Measurements from ENCODE around the gene SEMA5A.
"Not testable (repeated sequence)": the region's sequence is repeated elsewhere in the genome, so short reads cannot be mapped to it uniquely, and the experiment has no call there.

Gene SEMA5A

GRCh38 chr5:9365512-9365911, 180.4 kb downstream of the SEMA5A start:
- no CpG with 5 or more reads among the region's 1 CpG for WGBS (ENCODE audit: insufficient coverage, insufficient read length)
- no peak overlapping the region for H3K4me3 ChIP-seq (ENCODE audit: low read length)
- H3K4me1 ChIP-seq (ENCODE audit: control insufficient read depth, insufficient read depth, low read length), result no peaks in the 10 kb centered on the region
- H3K27me3 ChIP-seq (ENCODE audit: control insufficient read depth, insufficient read depth, low read length), result no peaks in the 10 kb centered on the region
- no peaks in the 10 kb centered on the region for H3K9me3 ChIP-seq (ENCODE audit: control insufficient read depth, insufficient read depth, low read length)
- no peaks in the 10 kb centered on the region for H3K36me3 ChIP-seq (ENCODE audit: control insufficient read depth, insufficient read depth, low read length)
- DNase-seq (ENCODE audit: low read depth, low spot score), result no peak
- H3K27ac ChIP-seq (ENCODE audit: low read length), result no peak overlapping the region

DNA sequence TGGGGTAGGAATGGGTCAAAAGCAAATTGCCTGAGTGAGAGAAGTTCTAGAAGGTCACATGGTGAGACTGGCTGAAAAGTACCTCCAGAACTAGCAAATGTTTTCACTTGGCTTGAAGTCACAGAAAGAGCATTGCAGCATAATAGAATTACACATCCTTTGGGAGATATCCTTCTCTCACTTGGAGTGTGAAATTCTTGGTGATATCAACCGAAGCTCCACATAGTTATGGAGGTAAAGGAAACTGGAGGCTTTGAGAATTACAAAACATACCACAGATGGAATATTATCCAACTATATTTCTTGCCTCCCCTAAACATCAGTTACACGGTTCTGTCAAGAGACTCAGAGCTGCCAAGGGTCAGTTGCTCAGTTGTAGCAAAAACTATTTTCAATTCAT, 182.4 kb downstream of the SEMA5A start:
- WGBS (ENCODE audit: insufficient coverage, insufficient read length), result no CpG with 5 or more reads among the region's 2 CpGs
- H3K9me3 ChIP-seq (ENCODE audit: control insufficient read depth, insufficient read depth, low read length), result no peaks in the 10 kb centered on the region
- H3K27ac ChIP-seq (ENCODE audit: low read length), result no peak overlapping the region
- no peaks in the 10 kb centered on the region for H3K27me3 ChIP-seq (ENCODE audit: control insufficient read depth, insufficient read depth, low read length)
- no peaks in the 10 kb centered on the region for H3K36me3 ChIP-seq (ENCODE audit: control insufficient read depth, insufficient read depth, low read length)
- no peak for DNase-seq (ENCODE audit: low read depth, low spot score)
- H3K4me3 ChIP-seq (ENCODE audit: low read length), result no peak overlapping the region
- peaks cover 2% of the 10 kb centered on the region; the same call in 1 of the 2 replicates for H3K4me1 ChIP-seq (ENCODE audit: control insufficient read depth, insufficient read depth, low read length)

DNA sequence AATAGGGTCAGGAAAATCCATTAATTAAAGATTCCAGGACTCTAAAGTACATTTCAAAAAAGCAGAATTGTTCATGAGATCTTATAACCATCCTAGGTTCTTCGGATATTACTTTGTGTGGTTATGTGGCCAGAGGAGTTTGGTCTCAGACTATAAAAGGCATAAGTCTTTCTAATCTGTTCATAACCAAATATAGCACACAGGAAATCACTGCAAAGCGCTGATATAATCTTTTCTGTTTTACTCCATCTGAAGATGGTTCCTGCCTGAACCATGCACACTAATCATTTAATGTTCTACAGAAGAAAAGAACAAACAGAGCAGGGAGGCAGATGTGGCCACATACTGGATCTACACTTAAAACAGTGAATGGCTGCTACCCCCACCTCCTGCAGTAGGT, 182.8 kb downstream of the SEMA5A start:
- Histone ChIP-seq H3K4me3 (ENCODE audit: low read length) (no peak overlapping the region), H3K27me3 (ENCODE audit: control insufficient read depth, insufficient read depth, low read length) (no peaks in the 10 kb centered on the region), H3K36me3 (ENCODE audit: control insufficient read depth, insufficient read depth, low read length) (no peaks in the 10 kb centered on the region), H3K9me3 (ENCODE audit: control insufficient read depth, insufficient read depth, low read length) (no peaks in the 10 kb centered on the region), H3K27ac (ENCODE audit: low read length) (no peak overlapping the region), H3K4me1 (ENCODE audit: control insufficient read depth, insufficient read depth, low read length) (peaks cover 2% of the 10 kb centered on the region; the same call in 1 of the 2 replicates)
- DNase-seq (ENCODE audit: low read depth, low spot score), result no peak
- WGBS (ENCODE audit: insufficient coverage, insufficient read length), result no CpG with 5 or more reads among the region's 2 CpGs

- WGBS (ENCODE audit: insufficient coverage, insufficient read length), result no CpG with 5 or more reads among the region's 3 CpGs
- DNase-seq (ENCODE audit: low read depth, low spot score), result no peak
- Histone ChIP-seq H3K27me3 (ENCODE audit: control insufficient read depth, insufficient read depth, low read length) (no peaks in the 10 kb centered on the region), H3K9me3 (ENCODE audit: control insufficient read depth, insufficient read depth, low read length) (no peaks in the 10 kb centered on the region), H3K36me3 (ENCODE audit: control insufficient read depth, insufficient read depth, low read length) (no peaks in the 10 kb centered on the region), H3K4me3 (ENCODE audit: low read length) (no peak overlapping the region), H3K27ac (ENCODE audit: low read length) (no peak overlapping the region), H3K4me1 (ENCODE audit: control insufficient read depth, insufficient read depth, low read length) (peaks cover 2% of the 10 kb centered on the region; the same call in 1 of the 2 replicates)
Measured at GRCh38 chr5:9362600-9362999, 183.3 kb downstream of the SEMA5A start.

- Histone ChIP-seq H3K27ac (ENCODE audit: low read length) (no peak overlapping the region), H3K36me3 (ENCODE audit: control insufficient read depth, insufficient read depth, low read length) (no peaks in the 10 kb centered on the region), H3K27me3 (ENCODE audit: control insufficient read depth, insufficient read depth, low read length) (no peaks in the 10 kb centered on the region), H3K4me3 (ENCODE audit: low read length) (no peak overlapping the region), H3K4me1 (ENCODE audit: control insufficient read depth, insufficient read depth, low read length) (peaks cover 2% of the 10 kb centered on the region; the same call in 1 of the 2 replicates), H3K9me3 (ENCODE audit: control insufficient read depth, insufficient read depth, low read length) (no peaks in the 10 kb centered on the region)
- no CpG with 5 or more reads among the region's 8 CpGs for WGBS (ENCODE audit: insufficient coverage, insufficient read length)
- DNase-seq (ENCODE audit: low read depth, low spot score), result peak; percentile 83
Measured at GRCh38 chr5:9361835-9362234, 184.0 kb downstream of the SEMA5A start.

DNA sequence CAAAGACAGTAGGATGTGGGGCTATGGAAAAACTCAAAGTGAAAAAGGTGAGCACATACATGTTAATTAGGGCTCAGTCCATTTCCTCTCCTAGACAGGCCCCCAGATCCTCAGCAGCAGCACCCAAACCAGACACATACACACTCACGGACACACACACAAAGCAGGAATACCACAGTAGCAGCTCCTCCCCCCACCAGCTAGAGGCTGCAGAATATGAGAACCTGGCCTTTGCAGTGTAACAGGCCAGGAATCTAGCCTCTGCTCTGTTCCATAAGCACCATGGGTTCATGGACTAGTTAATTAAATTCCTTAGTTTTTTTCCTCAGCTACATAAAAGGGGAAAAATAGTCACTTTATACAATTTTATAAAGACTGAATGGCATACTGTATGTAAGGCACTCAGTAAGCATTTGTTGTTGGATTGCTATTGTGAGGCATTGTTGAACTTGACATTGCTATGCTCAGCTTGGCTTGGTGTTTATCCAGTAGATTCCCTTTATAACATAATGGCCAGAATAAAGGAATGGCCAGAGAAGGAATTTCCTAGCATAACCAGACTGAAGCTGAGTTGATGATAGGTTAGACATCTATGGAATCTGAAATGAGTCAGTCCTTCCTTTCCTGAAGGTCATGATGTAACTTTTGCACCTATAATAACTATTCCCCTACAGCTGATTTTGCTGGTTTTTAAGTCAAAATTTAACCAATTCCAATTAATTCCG, 186.8 kb downstream of the SEMA5A start:
- 100% methylated on average over 1 of the region's 2 CpGs for WGBS (ENCODE audit: insufficient coverage, insufficient read length)
- Histone ChIP-seq H3K4me3 (ENCODE audit: low read length) (no peak overlapping the region), H3K9me3 (ENCODE audit: control insufficient read depth, insufficient read depth, low read length) (no peaks in the 10 kb centered on the region), H3K36me3 (ENCODE audit: control insufficient read depth, insufficient read depth, low read length) (no peaks in the 10 kb centered on the region), H3K27me3 (ENCODE audit: control insufficient read depth, insufficient read depth, low read length) (no peaks in the 10 kb centered on the region), H3K4me1 (ENCODE audit: control insufficient read depth, insufficient read depth, low read length) (peaks cover 2% of the 10 kb centered on the region; the same call in 1 of the 2 replicates), H3K27ac (ENCODE audit: low read length) (no peak overlapping the region)
- no peak for DNase-seq (ENCODE audit: low read depth, low spot score)

GRCh38 chr5:9356351-9356825, 189.5 kb downstream of the SEMA5A start:
- Histone ChIP-seq H3K27ac (ENCODE audit: low read length) (no peak overlapping the region), H3K9me3 (ENCODE audit: control insufficient read depth, insufficient read depth, low read length) (no peaks in the 10 kb centered on the region), H3K27me3 (ENCODE audit: control insufficient read depth, insufficient read depth, low read length) (no peaks in the 10 kb centered on the region), H3K36me3 (ENCODE audit: control insufficient read depth, insufficient read depth, low read length) (no peaks in the 10 kb centered on the region), H3K4me1 (ENCODE audit: control insufficient read depth, insufficient read depth, low read length) (peaks cover 2% of the 10 kb centered on the region; the same call in 1 of the 2 replicates), H3K4me3 (ENCODE audit: low read length) (no peak overlapping the region)
- no peak for DNase-seq (ENCODE audit: low read depth, low spot score)
- no CpG with 5 or more reads among the region's 5 CpGs for WGBS (ENCODE audit: insufficient coverage, insufficient read length)

DNA sequence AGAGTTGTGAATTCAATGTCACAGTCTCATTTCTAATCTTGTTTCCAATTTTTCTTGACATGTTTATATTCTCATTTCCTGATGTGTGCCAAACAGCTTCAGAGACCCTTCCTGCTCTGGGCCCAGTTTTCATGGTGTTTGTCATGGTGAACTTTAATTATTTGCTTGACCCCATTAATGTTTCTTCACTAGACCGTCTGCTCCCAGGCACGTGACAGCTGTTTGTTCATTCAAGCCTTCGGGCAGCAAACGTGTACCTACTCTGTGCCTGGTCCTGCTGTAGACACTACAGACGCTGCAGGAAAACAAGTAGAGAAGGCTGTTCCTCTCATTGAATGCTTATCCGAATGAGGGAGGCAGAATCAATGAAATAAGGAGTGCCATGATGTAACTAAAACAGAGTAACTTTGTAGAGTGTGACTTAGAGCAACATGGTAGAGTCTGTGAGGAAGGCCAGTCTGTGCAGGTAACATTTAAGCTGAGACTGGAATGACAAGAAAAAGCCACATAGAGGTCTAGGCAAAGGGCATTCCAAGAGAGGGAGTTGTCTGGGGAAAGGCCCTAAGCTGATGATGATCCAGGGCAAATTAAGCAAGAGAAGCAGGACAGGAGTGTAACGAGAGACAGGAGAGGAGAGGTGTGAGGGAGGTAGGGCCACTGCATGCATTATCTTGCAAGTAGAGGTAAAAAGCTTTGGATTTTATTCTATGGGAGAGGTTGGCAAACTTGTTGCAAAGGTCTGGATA, 191.4 kb downstream of the SEMA5A start:
- Histone ChIP-seq H3K9me3 (ENCODE audit: control insufficient read depth, insufficient read depth, low read length) (no peaks in the 10 kb centered on the region), H3K27ac (ENCODE audit: low read length) (no peak overlapping the region), H3K36me3 (ENCODE audit: control insufficient read depth, insufficient read depth, low read length) (no peaks in the 10 kb centered on the region), H3K4me1 (ENCODE audit: control insufficient read depth, insufficient read depth, low read length) (peaks cover 2% of the 10 kb centered on the region; the same call in 1 of the 2 replicates), H3K4me3 (ENCODE audit: low read length) (no peak overlapping the region), H3K27me3 (ENCODE audit: control insufficient read depth, insufficient read depth, low read length) (no peaks in the 10 kb centered on the region)
- DNase-seq (ENCODE audit: low read depth, low spot score), result no peak
- no CpG with 5 or more reads among the region's 7 CpGs for WGBS (ENCODE audit: insufficient coverage, insufficient read length)

DNA sequence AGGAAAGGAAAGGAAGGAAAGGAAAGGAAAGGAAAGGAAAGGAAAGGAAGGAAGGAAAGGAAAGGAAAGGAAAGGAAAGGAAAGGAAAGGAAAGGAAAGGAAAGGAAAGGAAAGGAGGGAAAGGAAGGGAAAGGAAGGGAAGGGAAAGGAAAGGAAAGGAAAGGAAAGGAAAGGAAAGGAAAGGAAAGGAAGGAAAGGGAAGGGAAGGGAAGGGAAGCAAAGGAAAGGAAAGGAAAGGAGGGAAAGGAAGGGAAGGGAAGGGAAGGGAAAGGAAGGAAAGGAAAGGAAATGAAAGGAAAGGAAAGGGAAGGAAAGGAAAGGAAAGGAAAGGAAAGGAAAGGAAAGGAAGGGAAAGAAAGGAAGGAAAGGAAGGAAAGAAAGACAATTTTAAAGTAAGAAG, 192.8 kb downstream of the SEMA5A start:
- not testable (repeated sequence) for H3K9me3 ChIP-seq (ENCODE audit: control insufficient read depth, insufficient read depth, low read length); DNase-seq (ENCODE audit: low read depth, low spot score); H3K4me3 ChIP-seq (ENCODE audit: low read length); H3K27me3 ChIP-seq (ENCODE audit: control insufficient read depth, insufficient read depth, low read length); H3K4me1 ChIP-seq (ENCODE audit: control insufficient read depth, insufficient read depth, low read length); H3K36me3 ChIP-seq (ENCODE audit: control insufficient read depth, insufficient read depth, low read length); H3K27ac ChIP-seq (ENCODE audit: low read length)

GRCh38 chr5:9351546-9351945, 194.3 kb downstream of the SEMA5A start:
- Histone ChIP-seq H3K36me3 (ENCODE audit: control insufficient read depth, insufficient read depth, low read length) (no peaks in the 10 kb centered on the region), H3K4me1 (ENCODE audit: control insufficient read depth, insufficient read depth, low read length) (no peaks in the 10 kb centered on the region), H3K27ac (ENCODE audit: low read length) (no peak overlapping the region), H3K27me3 (ENCODE audit: control insufficient read depth, insufficient read depth, low read length) (no peaks in the 10 kb centered on the region), H3K4me3 (ENCODE audit: low read length) (no peak overlapping the region), H3K9me3 (ENCODE audit: control insufficient read depth, insufficient read depth, low read length) (no peaks in the 10 kb centered on the region)
- no CpG with 5 or more reads among the region's 2 CpGs for WGBS (ENCODE audit: insufficient coverage, insufficient read length)
- DNase-seq (ENCODE audit: low read depth, low spot score), result no peak
